ENCODE measurements around the gene KIF21B.

GRCh38 chr1:201061049-201061448, 37.5 kb upstream of the KIF21B start:
- no peak for TF ChIP-seq CTCF (conservative IDR thresholded peaks at IDR 0.05; ENCODE audit: low read depth, low read length)
- TF ChIP-seq EZH2 (IDR thresholded peaks at IDR 0.05; ENCODE audit: low read length, unreplicated experiment) = no peak
- no peak for TF ChIP-seq EZH2phosphoT487 (IDR thresholded peaks at IDR 0.05; ENCODE audit: borderline replicate concordance, low read length)

Data from PC-3 (cell line).